Measurements from ENCODE around the gene MTARC1.
A peak's percentile ranks its signal among the peaks of the same experiment; 100 is the strongest.

The MTARC1 gene

DNA sequence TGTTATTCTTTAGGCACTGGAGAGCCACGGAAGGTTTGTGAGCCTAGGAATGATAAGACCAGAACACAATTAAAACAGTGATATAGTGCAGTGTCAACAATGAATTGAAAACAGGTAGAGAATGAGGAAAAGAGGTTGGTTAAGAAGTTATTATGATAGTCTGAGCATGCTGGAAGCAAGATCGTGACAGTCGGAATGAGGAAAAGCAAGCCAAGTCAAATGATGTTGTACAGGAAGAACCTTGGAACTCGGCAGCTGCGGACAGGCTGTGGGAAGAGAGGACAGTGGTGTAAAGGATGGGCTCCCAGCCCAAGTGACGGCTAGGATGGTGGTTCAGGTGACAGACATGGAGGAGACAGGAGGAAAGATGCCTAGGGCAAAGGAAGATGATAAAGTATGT, 25.6 kb downstream of the MTARC1 start:
- no peak overlapping the region for H3K4me3 ChIP-seq (replicated peaks in 1 of 2; ENCODE audit: low read depth in 2 of 2, low read length in 2 of 2)
- TF ChIP-seq, protein P1, sequence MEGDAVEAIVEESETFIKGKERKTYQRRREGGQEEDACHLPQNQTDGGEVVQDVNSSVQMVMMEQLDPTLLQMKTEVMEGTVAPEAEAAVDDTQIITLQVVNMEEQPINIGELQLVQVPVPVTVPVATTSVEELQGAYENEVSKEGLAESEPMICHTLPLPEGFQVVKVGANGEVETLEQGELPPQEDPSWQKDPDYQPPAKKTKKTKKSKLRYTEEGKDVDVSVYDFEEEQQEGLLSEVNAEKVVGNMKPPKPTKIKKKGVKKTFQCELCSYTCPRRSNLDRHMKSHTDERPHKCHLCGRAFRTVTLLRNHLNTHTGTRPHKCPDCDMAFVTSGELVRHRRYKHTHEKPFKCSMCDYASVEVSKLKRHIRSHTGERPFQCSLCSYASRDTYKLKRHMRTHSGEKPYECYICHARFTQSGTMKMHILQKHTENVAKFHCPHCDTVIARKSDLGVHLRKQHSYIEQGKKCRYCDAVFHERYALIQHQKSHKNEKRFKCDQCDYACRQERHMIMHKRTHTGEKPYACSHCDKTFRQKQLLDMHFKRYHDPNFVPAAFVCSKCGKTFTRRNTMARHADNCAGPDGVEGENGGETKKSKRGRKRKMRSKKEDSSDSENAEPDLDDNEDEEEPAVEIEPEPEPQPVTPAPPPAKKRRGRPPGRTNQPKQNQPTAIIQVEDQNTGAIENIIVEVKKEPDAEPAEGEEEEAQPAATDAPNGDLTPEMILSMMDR (IDR thresholded peaks at IDR 0.05; ENCODE audit: low read depth, low read length), result no peak
- no peak for DNase-seq (ENCODE audit: low read depth in 2 of 2)

DNA sequence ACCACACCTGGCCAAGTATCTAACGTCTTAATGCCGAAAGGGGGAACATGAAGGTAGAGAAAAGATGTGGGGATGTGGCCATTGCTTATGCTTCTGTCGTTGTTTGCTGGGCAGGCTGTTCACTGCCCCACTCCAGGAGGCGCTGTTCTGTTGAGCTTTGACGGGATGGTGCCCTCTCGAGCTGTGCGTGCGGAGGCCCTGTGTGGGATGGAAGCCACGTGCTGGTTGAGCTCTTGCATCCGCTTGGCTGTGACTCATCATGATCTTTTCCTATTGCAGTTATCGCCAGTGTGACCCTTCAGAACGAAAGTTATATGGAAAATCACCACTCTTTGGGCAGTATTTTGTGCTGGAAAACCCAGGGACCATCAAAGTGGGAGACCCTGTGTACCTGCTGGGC, 26.3 kb downstream of the MTARC1 start:
- no peak for DNase-seq (ENCODE audit: low read depth in 2 of 2)
- TF ChIP-seq, protein P1 (IDR thresholded peaks at IDR 0.05; ENCODE audit: low read depth, low read length), result no peak

DNA sequence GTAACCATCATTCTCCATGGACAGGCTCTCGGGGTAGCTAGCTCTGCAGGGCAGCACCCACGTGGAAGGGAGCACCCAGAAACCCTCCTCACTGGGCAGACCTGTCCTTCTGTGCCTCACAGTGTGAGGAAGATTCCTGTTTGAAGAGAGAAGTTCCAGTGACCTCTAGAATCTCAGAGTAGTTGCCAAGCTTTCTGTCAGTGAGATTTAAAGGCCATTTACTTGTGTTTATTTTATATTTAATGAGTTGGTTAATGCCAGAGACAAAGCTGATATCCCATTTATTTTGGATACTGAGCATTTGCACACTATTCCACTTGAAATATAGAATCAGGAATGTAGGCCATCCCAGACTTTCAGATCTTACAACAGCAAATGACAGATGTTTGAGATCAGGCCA, 28.7 kb downstream of the MTARC1 start:
- TF ChIP-seq, protein P1 (IDR thresholded peaks at IDR 0.05; ENCODE audit: low read depth, low read length), result no peak
- H3K4me3 ChIP-seq (replicated peaks in 1 of 2; ENCODE audit: low read depth in 2 of 2, low read length in 2 of 2), result no peak overlapping the region
- DNase-seq (ENCODE audit: low read depth in 2 of 2), result no peak

More for the DNA sequence above, 26.3 kb downstream of the MTARC1 start:
- H3K4me3 ChIP-seq (replicated peaks in 1 of 2; ENCODE audit: low read depth in 2 of 2, low read length in 2 of 2), result no peak overlapping the region

DNA sequence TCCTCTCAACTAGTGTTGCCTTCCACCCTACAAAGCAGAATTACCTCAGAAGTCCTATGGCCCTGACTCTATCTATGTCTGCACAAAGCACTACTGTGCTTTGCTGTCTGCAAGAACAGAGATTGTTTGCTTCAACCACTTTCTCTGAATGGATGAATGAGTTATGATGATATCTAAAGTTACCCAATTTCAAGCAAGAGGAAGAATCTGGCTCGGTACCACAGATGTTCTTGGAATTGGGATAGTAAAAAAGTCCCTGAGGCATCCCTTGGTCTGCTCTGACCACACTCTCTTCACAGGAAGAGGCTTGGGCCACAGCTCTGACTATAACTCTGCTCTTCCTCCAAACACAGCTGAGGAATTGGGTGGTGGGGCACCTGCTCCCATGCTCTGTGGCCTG, 31.2 kb downstream of the MTARC1 start:
- TF ChIP-seq, protein P1 (IDR thresholded peaks at IDR 0.05; ENCODE audit: low read depth, low read length), result no peak
- peak in 1 of 2 donors; percentile 30 for DNase-seq (ENCODE audit: low read depth in 2 of 2)

DNA sequence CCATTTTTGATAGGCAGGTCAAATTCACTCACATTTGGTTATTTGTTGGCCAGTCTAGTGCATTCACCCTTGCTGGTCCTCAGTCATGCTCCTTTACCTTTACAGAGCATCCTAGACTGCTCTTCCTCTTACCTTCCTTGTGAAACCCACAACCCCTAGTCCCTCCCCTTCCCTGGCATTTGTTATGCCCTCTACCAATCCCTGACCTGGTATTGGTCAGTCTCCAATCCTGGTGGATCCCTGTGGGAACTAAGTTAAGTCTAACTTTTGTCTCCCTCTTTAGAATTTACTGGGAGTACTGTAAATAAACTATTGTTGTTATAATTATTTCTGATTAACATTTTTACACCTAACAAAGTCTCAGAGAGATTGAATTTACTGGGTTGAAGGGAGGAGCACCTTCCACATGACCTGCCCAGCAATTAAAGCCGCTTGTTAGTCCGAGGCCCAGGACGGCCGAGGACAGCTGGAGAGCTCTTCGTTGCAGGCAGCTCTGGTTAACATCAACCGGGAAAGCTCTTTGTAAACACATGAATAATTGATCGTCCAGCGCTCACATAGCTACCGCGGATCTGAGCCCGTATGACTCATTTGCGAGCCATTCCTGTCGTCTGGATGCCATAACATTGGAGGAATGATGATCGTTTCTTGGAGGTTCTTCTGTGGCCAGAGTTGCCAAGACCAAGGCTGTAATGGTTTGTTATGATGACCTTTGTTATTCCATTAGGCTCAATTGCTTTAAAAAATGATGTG, 31.9 kb downstream of the MTARC1 start:
- TF ChIP-seq, protein P1 (IDR thresholded peaks at IDR 0.05; ENCODE audit: low read depth, low read length), result no peak
- no peak overlapping the region for H3K4me3 ChIP-seq (replicated peaks in 1 of 2; ENCODE audit: low read depth in 2 of 2, low read length in 2 of 2)
- DNase-seq (ENCODE audit: low read depth in 2 of 2), result peak; percentile 73

More for the DNA sequence above, 31.2 kb downstream of the MTARC1 start:
- no peak overlapping the region for H3K4me3 ChIP-seq (replicated peaks in 1 of 2; ENCODE audit: low read depth in 2 of 2, low read length in 2 of 2)

DNA sequence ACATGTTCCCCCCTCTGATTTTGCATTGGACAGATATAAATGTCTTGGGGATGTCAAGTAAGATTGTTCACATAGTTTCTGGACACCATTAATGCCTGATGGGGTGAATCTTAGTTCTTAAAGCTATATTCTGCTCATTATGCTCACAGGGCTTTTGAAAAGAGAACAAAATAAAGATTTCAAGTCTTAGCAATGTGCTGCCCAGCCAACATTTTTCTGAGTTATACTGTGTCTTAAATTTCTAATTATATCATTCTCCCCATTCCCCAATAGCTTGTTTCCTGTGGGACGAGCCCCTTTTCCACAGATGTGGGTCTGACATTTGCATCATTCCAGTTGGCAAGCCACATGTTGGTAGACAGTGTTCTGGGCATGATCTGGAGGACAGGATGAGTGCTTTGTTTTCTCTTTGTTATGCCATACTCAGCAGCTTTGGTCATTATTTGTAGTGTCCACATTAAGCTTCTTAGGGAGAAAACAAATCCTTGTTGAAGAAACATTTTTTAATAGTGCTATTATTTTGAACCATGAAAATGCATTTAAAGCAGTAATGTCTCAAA, 32.8 kb downstream of the MTARC1 start:
- TF ChIP-seq, protein P1 (IDR thresholded peaks at IDR 0.05; ENCODE audit: low read depth, low read length), result no peak
- no peak overlapping the region for H3K4me3 ChIP-seq (replicated peaks in 1 of 2; ENCODE audit: low read depth in 2 of 2, low read length in 2 of 2)
- DNase-seq (ENCODE audit: low read depth in 2 of 2), result no peak
